Neural cell (in vitro differentiated cells): Measurements from ENCODE around the gene CAMK2A.

ENCODE experiments used
- CTCF ChIP-seq: fragments of 450-650 bp; IDR thresholded peaks from 2 replicates; pipeline ENCODE4 v1.5.1; 2014; ENCODE audit warnings: antibody characterized with exemption, mild to moderate bottlenecking, moderate library complexity; ENCODE audit not compliant: poor library complexity, severe bottlenecking
- EP300 ChIP-seq: fragments of 450-650 bp; conservative IDR thresholded peaks from 2 replicates; pipeline ENCODE4 v1.6.1; 2014; ENCODE audit warnings: antibody characterized with exemption, mild to moderate bottlenecking, moderate library complexity; ENCODE audit not compliant: poor library complexity, severe bottlenecking
- MXI1 ChIP-seq: fragments of 450-650 bp; conservative IDR thresholded peaks from 2 replicates; pipeline ENCODE4 v1.6.1; 2014; ENCODE audit warnings: antibody characterized with exemption, mild to moderate bottlenecking; ENCODE audit not compliant: poor library complexity, severe bottlenecking
- TAF1 ChIP-seq: IDR thresholded peaks from 2 replicates; pipeline ENCODE4 v1.6.1; 2012; ENCODE audit warnings: low read depth

DNA sequence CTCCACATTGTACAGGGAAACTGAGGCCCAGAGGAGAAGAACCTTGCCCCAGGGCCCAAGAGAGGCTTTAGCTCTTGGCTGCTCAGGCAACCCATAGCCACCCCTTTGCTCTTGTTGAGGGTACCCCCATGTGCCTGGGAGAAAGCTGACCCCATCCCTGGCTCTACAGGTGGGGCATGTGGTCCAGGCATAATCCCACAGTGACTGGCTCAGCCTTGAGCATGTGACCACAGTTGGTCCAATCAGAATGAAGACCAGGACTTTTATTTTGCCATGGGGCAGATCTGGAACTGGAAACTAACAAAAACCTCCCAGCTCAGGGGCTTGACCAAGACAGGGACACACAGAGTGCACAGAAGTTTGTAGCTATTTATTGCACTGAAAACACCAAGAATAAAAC lies 70.4 kb downstream of the CAMK2A start:
- TF ChIP-seq CTCF (no peak), MXI1 (no peak), EP300 (no peak), TAF1 (no peak)
